GM12878 (cell line): ENCODE results near the gene MFSD1. TPM values are rescaled to one million over a fixed set of nuclear protein-coding genes. Genes with fewer than 3 reads are reported as not detected.

ENCODE experiments used
- ATAC-seq: fragments of 200-7000 bp; cut with Tn5 transposase; 3 replicates; pipeline ENCODE4 v1.9.1; 2020; ENCODE audit warnings: mild to moderate bottlenecking, moderate library complexity
- BruUV-seq: library from RNA; stranded (reverse); fragments of 400-500 nt; replicated peaks from 2 replicates; lab custom pipeline; 2021; lab: Mats Ljungman, UMichigan
- CTCF ChIA-PET: fragments of 300-600 bp; sonication (Branson Sonifier 250); formaldehyde crosslinking; extraction: SDS; loops from one replicate; lab custom pipeline; 2021; ENCODE audit warnings: inconsistent platforms; lab: Yijun Ruan, JAX
- POLR2A ChIA-PET: fragments of 350-600 bp; formaldehyde crosslinking; extraction: SDS; loops from one replicate; lab custom pipeline; 2021; ENCODE audit warnings: inconsistent platforms; lab: Charles Lee
- RAD21 ChIA-PET: fragments of 300-600 bp; sonication (Branson Sonifier 250); formaldehyde crosslinking; loops from one replicate; lab custom pipeline; 2023; ENCODE audit warnings: antibody characterized with exemption; ENCODE audit not compliant: unreplicated experiment; lab: Charles Lee
- SMC1A ChIA-PET: fragments of 300-600 bp; sonication (Branson Sonifier 250); formaldehyde crosslinking; loops from one replicate; lab custom pipeline; 2023; ENCODE audit not compliant: unreplicated experiment, uncharacterized antibody; lab: Charles Lee
- DNase-seq: peaks from one replicate; pipeline ENCODE4 v3.0.0-alpha.2; 2011; ENCODE audit warnings: low read depth, low spot score
- FAIRE-seq: peaks from 3 replicates; lab custom pipeline; 2011; peaks lifted over from hg19 to GRCh38; lab: Jason Lieb, UNC
- H2AFZ ChIP-seq: 2 replicates; pipeline ENCODE4 v1.6.0; 2011; ENCODE audit warnings: low read depth, low read length, control low read depth; ENCODE audit not compliant: control insufficient read depth
- H3K27ac ChIP-seq: 2 replicates; pipeline ENCODE4 v1.5.1; 2011; ENCODE audit warnings: control low read depth; ENCODE audit not compliant: control insufficient read depth, insufficient read depth
- H3K27me3 ChIP-seq, 2 experiments: replicated peaks in 1 of 2; 2 replicates each; pipeline versions ENCODE4 v1.6.0 to v1.6.1; 2011; ENCODE audit warnings: low read length in 1 of 2; ENCODE audit not compliant: control insufficient read depth in 2 of 2, insufficient read depth in 2 of 2
- H3K36me3 ChIP-seq, 2 experiments: 2 replicates each; pipeline ENCODE4 v1.5.1; 2011; ENCODE audit warnings: low read length in 1 of 2; ENCODE audit not compliant: control insufficient read depth in 2 of 2, insufficient read depth in 2 of 2
- H3K4me1 ChIP-seq: 2 replicates; pipeline ENCODE4 v1.6.1; 2011; ENCODE audit warnings: mild to moderate bottlenecking, low read length, moderate library complexity, mixed read lengths; ENCODE audit not compliant: control insufficient read depth, insufficient read depth
- H3K4me2 ChIP-seq: 2 replicates; pipeline ENCODE4 v1.6.0; 2011; ENCODE audit warnings: control low read depth; ENCODE audit not compliant: control insufficient read depth, insufficient read depth
- H3K4me3 ChIP-seq: fragments of 200-600 bp; sonication (generic); 2 replicates; pipeline ENCODE4 v1.5.1; 2016
- H3K79me2 ChIP-seq: 2 replicates; pipeline ENCODE4 v1.6.0; 2011; ENCODE audit warnings: low read length; ENCODE audit not compliant: control insufficient read depth, insufficient read depth
- H3K9ac ChIP-seq: 2 replicates; pipeline ENCODE4 v1.8.0; 2011; ENCODE audit warnings: low read length, control low read depth, mixed read lengths; ENCODE audit not compliant: control insufficient read depth, insufficient read depth
- H3K9me3 ChIP-seq: replicated peaks from 3 replicates; pipeline ENCODE4 v1.5.1; 2011; ENCODE audit warnings: mild to moderate bottlenecking, low read length; ENCODE audit not compliant: control insufficient read depth, insufficient read depth
- H4K20me1 ChIP-seq: 2 replicates; pipeline ENCODE4 v1.6.0; 2011; ENCODE audit not compliant: control insufficient read depth, insufficient read depth
- CTCF ChIP-seq, 3 experiments: IDR thresholded peaks in 2 of 3; conservative IDR thresholded peaks in 1 of 3; 2 replicates each; pipeline ENCODE4 v1.5.1; 2011; ENCODE audit warnings: low read depth in 3 of 3, low read length in 3 of 3, mild to moderate bottlenecking in 3 of 3, control low read depth in 2 of 3, moderate library complexity in 2 of 3, inconsistent platforms in 1 of 3, mixed read lengths in 1 of 3; ENCODE audit not compliant: control insufficient read depth in 2 of 3, insufficient read depth in 1 of 3; ENCODE audit errors: extremely low read depth in 1 of 3
- E2F4 ChIP-seq: IDR thresholded peaks from 2 replicates; pipeline ENCODE4 v1.6.1; 2012; ENCODE audit warnings: low read depth, low read length, improper control_type of control experiment
- EP300 ChIP-seq, 2 experiments: fragments of 150-350 bp in 1 of 2; IDR thresholded peaks; 2 replicates each; pipeline ENCODE4 v1.6.1; 2011 to 2012; ENCODE audit warnings: low read depth in 2 of 2, low read length in 2 of 2, borderline replicate concordance in 1 of 2, improper control_type of control experiment in 1 of 2, inconsistent platforms in 1 of 2; ENCODE audit not compliant: control insufficient read depth in 1 of 2
- RB1 ChIP-seq: fragments of 450-650 bp; formaldehyde crosslinking; IDR thresholded peaks from 2 replicates; pipeline ENCODE4 v1.6.1; 2017; ENCODE audit warnings: mild to moderate bottlenecking, borderline replicate concordance
- SKIL ChIP-seq: fragments of 450-650 bp; IDR thresholded peaks from 2 replicates; pipeline ENCODE4 v1.6.1; 2017; ENCODE audit warnings: mild to moderate bottlenecking, low read depth, inconsistent platforms; ENCODE audit not compliant: poor library complexity, severe bottlenecking
- SP1 ChIP-seq: IDR thresholded peaks from one replicate; pipeline ENCODE4 v1.6.1; 2011; ENCODE audit warnings: low read depth, low read length
- SREBF1 ChIP-seq: IDR thresholded peaks from 2 replicates; pipeline ENCODE4 v1.6.1; 2012; ENCODE audit warnings: mild to moderate bottlenecking, low read length
- ZBTB40 ChIP-seq: fragments of 450-650 bp; IDR thresholded peaks from 2 replicates; pipeline ENCODE4 v1.6.1; 2016; ENCODE audit warnings: mild to moderate bottlenecking, moderate library complexity, borderline replicate concordance
- WGBS: methylation state at CpG from one replicate; pipeline ENCODE4 v1.1.6; 2016; ENCODE audit warnings: low lambda C conversion rate; ENCODE audit not compliant: insufficient replicate concordance, insufficient coverage; ENCODE audit errors: missing lambda C conversion rate; 5-methylcytosine and 5-hydroxymethylcytosine counted together
- in situ Hi-C: fragments of 300-500 bp; cut with MboI; formaldehyde crosslinking; loops from 9 replicates; pipeline ENCODE4 v1.14.3; 2018; ENCODE audit warnings: mixed read lengths
- intact Hi-C: fragments of 100-400 bp; cut with micrococcal nuclease; formaldehyde crosslinking; loops from one replicate; pipeline ENCODE4 v1.14.2; 2022; ENCODE audit not compliant: unreplicated experiment
- polyA plus RNA-seq, 11 experiments: library from polyadenylated mRNA; depleted of rRNA in 4 of 11; unstranded in 6 of 11; stranded (reverse) in 5 of 11; fragments of >200 nt; fragmentation: Nextera tagmentation in 4 of 11; fragmentation: Illumina TruSeq in 1 of 11; extraction: Ambion mirVana in 4 of 11; extraction: Trizol in 1 of 11; gene quantifications; 1 replicate in 1 of 11; 2 replicates in 10 of 11; pipeline versions ENCODE4 v1.2.1 to v1.2.3, GENCODE V29; 2011 to 2016; ENCODE audit warnings: inconsistent platforms in 2 of 11, missing spikeins in 2 of 11, low read depth in 1 of 11
- total RNA-seq, 4 experiments: library from RNA; depleted of rRNA in 3 of 4; stranded (reverse); fragments of >200 nt in 3 of 4; fragmentation: Illumina TruSeq in 1 of 4; extraction: Trizol in 1 of 4; gene quantifications; 2 replicates each; pipeline versions ENCODE4 v1.2.1 to v1.2.3, GENCODE V29; 2013 to 2021

MFSD1 gene
- total and polyA plus RNA-seq, 10 of the 15 experiments (the other 5 are each of a cell fraction or from before 2014, with no cell fraction given) = 7.3 to 41.7 (median 28.6) TPM

- SMC1A ChIA-PET = interaction anchor here (0.7 kb wide), 1 partner anchor 14 kb away, joined by 3 read pairs; no protein-coding TSS in a partner anchor
- FAIRE-seq (no peak), ATAC-seq (no peak), DNase-seq (no peak)
- Histone ChIP-seq H3K27me3 (no peaks in the 10 kb centered on the region), H3K9me3 (no peaks in the 10 kb centered on the region), H3K4me3 (no peak overlapping the region), H3K4me2 (no peak overlapping the region), H3K79me2 (no peaks in the 10 kb centered on the region), H3K36me3 (no peaks in the 10 kb centered on the region), H3K9ac (no peak overlapping the region), H3K4me1 (no peaks in the 10 kb centered on the region), H4K20me1 (no peaks in the 10 kb centered on the region), H3K27ac (no peak overlapping the region), H2AFZ (no peak overlapping the region)
- CTCF ChIA-PET = interaction anchor here (1.5 kb wide), 1 partner anchor 44 kb away, joined by 4 read pairs; no protein-coding TSS in a partner anchor
- POLR2A ChIA-PET = no interaction called here
- in situ Hi-C loops = no loop called here
- intact Hi-C loops = no loop called here
- 75% methylated on average over 1 of the region's 1 CpG for WGBS
- no TSS peak for BruUV-seq
- RAD21 ChIA-PET = no interaction called here
- TF ChIP-seq SKIL (no peak), EP300 (IDR thresholded peaks at IDR 0.05; ENCODE audit: borderline replicate concordance in 1 of 2, control insufficient read depth in 1 of 2, low read depth in 2 of 2, low read length in 2 of 2) (no peak), CTCF (IDR thresholded peaks at IDR 0.05 in 2 of 3, conservative IDR thresholded peaks at IDR 0.05 in 1 of 3; ENCODE audit: control insufficient read depth in 2 of 3, extremely low read depth in 1 of 3, insufficient read depth in 1 of 3, low read depth in 3 of 3, low read length in 3 of 3) (no peak), E2F4 (no peak), RB1 (no peak), ZBTB40 (no peak), SP1 (no peak), SREBF1 (no peak)
Measured at GRCh38 chr3:158771577-158771976, 30.3 kb upstream of the MFSD1 start.
